D721Med (cell line): ENCODE data around the gene EPB41L2.

Experiments
- DNase-seq: peaks from one replicate; pipeline ENCODE4 v3.0.0; 2011; ENCODE audit warnings: low spot score; ENCODE audit not compliant: insufficient read length
- FAIRE-seq: peaks from 2 replicates; lab custom pipeline; 2011; peaks lifted over from hg19 to GRCh38; lab: Jason Lieb, UNC
- TF ChIP-seq, protein P1 (sequence below): IDR thresholded peaks from 2 replicates; pipeline ENCODE4 v1.5.1; 2012; ENCODE audit warnings: mild to moderate bottlenecking, control low read depth; ENCODE audit not compliant: insufficient read depth; ENCODE audit errors: missing control alignments

EPB41L2 gene

DNA sequence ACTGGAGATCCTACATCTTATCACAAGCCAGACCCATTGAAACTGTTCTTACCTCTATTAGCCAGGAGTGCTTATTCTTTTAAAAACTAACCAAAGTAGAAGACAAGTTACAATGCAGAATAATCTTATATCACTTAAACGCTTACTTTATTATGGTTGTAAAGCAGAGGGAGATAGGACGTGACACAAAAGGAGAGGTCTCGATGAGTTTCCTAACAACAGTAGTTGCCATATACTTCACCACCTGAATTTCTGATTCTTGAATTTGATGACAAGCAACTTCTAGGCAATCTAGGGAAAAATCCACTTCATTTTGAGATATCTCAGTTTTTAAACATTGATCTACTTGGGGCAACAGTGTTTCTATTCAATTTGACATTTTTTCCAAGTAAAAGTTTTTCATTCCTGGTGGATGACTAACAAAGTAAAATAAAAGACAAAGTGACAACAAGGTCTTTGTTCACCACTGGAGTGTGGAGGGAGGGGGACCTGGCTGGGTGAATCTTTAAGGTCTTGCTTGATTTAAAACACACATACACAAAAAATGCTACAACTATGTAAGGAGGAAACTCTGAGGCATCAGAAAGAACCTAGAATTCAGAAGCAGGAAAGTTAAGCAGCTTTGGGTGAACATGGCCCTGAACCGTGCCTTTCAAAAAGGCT lies 125.0 kb downstream of the EPB41L2 start:
- no peak for FAIRE-seq
- DNase-seq: no peak
- TF ChIP-seq, protein P1, sequence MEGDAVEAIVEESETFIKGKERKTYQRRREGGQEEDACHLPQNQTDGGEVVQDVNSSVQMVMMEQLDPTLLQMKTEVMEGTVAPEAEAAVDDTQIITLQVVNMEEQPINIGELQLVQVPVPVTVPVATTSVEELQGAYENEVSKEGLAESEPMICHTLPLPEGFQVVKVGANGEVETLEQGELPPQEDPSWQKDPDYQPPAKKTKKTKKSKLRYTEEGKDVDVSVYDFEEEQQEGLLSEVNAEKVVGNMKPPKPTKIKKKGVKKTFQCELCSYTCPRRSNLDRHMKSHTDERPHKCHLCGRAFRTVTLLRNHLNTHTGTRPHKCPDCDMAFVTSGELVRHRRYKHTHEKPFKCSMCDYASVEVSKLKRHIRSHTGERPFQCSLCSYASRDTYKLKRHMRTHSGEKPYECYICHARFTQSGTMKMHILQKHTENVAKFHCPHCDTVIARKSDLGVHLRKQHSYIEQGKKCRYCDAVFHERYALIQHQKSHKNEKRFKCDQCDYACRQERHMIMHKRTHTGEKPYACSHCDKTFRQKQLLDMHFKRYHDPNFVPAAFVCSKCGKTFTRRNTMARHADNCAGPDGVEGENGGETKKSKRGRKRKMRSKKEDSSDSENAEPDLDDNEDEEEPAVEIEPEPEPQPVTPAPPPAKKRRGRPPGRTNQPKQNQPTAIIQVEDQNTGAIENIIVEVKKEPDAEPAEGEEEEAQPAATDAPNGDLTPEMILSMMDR: no peak

DNA sequence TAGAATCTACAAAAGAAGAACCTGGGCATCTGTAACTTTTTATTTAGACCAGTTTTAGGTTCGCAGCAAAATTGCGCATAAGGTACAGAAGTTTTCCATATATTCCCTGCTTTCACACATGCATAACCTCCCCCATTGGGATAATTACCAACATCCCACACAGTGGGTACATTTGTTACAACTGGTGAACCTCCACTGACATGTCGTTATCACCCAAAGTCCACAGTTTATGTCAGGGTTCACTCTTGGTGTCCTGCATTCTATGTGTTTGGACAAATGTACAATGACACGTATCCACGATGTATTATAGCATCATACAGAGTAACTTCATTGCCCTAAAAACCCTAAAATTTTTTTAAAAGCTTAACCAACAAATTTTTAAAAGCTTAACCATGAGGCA lies 126.1 kb downstream of the EPB41L2 start:
- TF ChIP-seq, protein P1: no peak
- DNase-seq: no peak
- no peak for FAIRE-seq

DNA sequence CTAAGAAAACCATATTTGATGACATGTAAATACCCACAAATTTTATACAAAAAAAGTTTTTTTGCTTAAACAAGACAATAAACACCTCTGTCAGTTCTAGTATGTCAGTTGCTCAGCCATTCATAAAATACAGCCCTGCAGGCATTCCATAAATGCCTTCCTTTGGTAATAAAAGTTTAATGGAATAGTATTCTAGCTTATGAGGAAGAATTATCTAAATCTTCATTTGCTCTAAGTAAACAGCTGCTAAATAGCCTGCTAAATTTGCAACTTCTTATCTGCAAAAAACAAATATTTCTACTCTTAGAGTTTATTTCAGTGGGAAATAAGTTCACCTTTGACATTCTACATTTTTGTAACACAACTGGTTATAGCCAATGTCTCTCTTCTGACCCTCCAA lies 127.1 kb downstream of the EPB41L2 start:
- TF ChIP-seq, protein P1: no peak
- DNase-seq: no peak
- FAIRE-seq: no peak

DNA sequence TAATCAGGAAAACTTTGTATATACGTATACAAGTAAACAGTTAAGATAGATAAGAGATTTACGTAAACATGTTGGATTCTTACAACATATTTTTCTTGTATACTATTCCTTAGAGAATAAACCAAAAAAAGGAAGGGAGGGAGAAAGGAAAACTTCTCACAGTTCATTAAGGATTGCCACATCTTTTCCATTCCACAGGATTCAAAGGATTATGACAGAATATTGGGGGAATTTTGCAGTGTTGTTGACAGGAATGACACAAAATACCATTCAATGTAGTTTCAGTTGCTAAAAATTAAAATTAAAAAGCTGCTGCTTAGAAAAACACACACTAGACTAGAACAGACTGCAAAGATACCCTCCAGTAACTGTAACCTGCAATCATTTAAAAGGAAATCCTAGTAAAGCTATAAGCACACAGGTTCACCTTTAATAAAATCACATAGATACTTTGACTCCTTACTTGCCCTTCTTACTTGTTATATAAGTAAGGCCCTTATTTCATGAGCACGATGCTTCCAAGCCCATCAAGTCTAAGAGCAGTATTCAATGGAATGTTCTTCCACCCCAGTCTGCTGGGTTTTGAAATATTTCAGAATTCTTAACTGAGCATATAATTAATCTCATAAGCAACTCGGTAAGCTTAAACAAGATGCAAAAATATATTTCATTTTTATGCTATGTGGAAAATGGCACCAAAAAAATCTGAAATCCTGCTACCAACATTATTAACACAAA lies 128.0 kb downstream of the EPB41L2 start:
- FAIRE-seq (no peak), DNase-seq (no peak)
- TF ChIP-seq, protein P1: no peak

DNA sequence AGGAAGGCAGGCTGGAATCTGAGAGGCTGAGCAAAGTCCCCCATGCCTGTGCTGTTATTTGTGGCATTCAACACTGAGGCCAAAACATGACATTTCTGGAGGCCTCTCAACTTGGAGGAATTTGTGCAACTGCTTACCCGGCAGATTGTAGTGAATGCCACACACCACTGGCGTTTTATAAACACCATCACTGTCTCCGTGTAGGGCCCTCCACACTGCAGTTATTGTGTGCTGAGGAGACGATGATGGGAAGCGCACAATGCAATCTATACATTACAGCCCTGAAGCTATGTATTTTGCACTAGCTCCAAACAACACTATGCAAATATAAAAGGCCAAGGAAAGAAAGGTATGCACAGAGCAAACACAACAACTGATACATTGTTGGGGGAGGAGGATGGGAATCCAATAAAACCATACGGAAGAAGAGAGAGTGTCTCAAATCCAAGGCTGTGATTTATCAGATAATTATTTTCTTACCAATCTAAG lies 129.3 kb downstream of the EPB41L2 start:
- DNase-seq (no peak), FAIRE-seq (no peak)
- TF ChIP-seq, protein P1: no peak

DNA sequence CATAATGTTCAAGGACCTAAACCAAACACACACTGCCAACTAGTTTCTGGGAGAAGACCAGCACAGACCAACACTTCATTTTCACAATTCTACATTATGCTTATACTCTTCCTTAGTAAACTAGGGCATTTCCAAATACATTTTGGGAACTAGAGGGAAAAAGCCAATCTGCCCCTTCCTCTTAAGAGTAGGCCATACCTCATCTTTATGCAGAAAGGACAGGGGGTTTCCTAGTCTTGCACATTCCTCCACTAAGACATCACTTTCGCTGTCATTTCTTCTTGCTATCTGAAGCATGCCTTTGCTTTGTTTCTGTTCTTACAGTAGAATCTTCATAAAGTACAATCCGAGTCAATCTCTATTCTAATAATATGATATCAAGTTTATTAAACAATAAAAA lies 130.1 kb downstream of the EPB41L2 start:
- no peak for FAIRE-seq
- TF ChIP-seq, protein P1: no peak

DNA sequence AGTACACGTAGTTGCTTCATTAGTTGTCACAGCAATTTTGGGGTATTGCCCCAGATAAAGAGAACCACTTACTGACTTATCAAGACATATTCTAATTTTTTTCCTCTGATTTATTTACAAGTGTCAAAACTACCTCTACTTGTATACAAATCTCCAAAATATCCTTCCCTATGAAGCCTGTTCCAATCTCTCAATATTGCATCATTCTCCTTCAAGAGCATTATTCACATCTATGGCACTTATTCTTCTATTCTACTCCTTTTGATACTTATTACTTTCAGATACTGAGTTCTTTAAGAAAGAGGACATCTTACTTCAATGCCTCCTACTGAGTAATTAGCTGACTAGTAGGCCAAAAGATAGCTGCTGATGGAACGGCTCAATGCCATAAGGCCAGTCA lies 130.6 kb downstream of the EPB41L2 start:
- DNase-seq (no peak), FAIRE-seq (peak; percentile 6)
- TF ChIP-seq, protein P1: no peak

More for the DNA sequence above, 130.1 kb downstream of the EPB41L2 start:
- DNase-seq: no peak
